Ecto neural progenitor cell (in vitro differentiated cells): ENCODE measurements around the gene SETX.
A peak's percentile ranks its signal among the peaks of the same experiment; 100 is the strongest.
"Not testable (repeated sequence)": the region's sequence is repeated elsewhere in the genome, so short reads cannot be mapped to it uniquely, and the experiment has no call there.

Source experiments
- DNase-seq: peaks from one replicate; pipeline ENCODE4 v3.0.0-alpha.2; 2018; ENCODE audit warnings: low spot score

The SETX gene

GRCh38 chr9:132354637-132355355 lies at the start of gene SETX:
SETX (minus strand) TSS chr9:132354986; CDS start chr9:132349428, 5,558 bp downstream.
- peak; percentile 98 for DNase-seq

- no peak for DNase-seq
Observed at GRCh38 chr9:132404228-132404881, 49.6 kb upstream of the SETX start.

DNA sequence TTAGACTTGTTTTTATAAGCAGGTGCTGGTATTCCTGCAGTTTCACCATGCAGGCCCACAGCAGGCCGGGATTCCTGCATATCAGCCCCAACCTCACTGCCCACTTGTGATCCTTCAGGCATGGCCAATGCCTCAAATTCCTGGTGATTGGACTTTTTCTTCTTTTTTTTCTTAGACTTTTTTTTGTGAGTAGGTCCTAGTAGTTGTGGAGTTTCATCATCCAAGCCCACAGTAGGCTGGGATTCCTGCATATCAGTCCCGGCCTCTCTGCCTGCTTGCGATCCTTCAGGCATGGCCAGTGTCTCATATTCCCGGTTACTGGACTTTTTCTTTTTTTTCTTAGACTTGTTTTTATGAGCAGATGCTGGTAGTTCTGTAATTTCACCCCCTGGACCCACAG lies 47.0 kb upstream of the SETX start:
- no peak for DNase-seq

- no peak for DNase-seq
Observed at GRCh38 chr9:132395560-132395959, 40.8 kb upstream of the SETX start.

DNA sequence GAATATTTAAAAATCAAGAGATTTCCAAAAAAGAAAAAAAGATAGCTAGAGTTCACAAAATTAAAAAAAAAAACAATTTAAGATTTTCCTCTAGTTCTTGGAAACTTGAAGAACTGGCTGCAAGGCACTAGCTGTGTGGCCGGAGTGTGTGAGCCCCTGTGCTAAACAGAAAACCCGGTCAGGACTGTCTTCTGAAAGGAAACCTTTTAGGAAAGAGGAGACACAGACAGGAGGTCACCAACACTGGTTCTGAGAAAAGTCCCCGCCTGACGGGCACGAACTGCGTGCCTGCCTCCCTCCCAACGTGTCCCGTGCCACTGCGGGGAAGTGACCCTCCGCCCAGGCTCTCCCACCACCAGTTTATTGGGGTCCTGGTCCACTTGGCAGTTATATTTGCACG lies 36.7 kb upstream of the SETX start:
- DNase-seq = no peak

DNA sequence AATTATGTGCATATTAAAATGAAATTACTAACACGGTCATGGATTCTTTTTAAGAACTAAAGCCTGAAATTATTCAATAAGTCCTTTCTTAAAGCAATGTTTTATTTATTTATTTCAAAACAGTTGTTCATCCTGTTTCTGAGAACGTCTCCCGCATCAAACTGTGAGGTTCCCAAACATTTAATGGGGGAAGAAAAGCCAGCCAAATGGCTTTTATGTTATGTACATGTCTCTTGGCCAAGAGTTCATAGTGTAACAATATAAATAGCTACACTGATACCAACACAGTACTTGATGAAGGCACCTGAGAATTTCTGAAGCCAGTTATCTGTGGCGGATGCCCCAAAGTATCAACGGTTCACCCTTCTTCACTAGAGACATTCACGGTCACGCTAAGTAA lies 36.2 kb upstream of the SETX start:
- no peak for DNase-seq

DNA sequence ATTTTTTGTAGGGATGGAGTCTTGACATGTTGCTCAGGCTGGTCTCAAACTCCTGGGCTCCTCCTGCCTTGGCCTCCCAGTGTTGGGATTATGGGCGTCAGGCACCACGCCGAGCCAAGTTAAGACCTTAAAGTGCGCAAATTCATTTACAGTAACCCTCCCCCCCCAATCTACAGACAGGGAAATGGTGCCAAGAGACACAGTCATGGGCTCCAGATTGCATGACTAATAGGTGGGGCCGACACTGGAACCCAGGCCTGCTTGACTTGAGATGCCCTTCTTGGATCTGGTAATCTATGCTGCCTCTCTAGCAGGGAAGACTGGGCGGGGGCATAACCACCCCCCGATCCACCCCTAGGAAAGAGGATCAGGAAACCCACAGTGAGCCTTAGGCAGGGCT lies 32.3 kb upstream of the SETX start:
- no peak for DNase-seq

DNA sequence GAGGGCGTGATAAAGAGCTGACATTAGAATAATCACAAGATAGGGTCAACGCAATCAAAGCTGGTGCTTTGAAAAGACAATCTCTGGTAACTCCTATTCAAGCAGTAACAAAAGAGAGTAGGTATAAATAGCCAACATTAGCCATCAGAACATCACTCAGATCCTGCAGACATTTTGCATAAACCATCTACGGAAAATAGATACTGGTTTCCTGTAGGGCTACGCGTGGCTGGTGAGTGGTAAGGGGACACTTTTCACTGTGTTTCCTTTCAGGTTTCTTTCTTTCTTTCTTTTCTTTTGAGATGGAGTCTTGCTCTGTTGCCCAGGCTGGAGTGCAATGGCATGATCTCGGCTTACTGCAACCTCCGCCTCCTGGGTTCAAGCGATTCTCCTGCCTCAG lies 29.6 kb upstream of the SETX start:
- no peak for DNase-seq

GRCh38 chr9:132383462-132383883 lies 28.7 kb upstream of the SETX start:
- DNase-seq = no peak

GRCh38 chr9:132381966-132382541 lies 27.3 kb upstream of the SETX start:
- DNase-seq = no peak

DNA sequence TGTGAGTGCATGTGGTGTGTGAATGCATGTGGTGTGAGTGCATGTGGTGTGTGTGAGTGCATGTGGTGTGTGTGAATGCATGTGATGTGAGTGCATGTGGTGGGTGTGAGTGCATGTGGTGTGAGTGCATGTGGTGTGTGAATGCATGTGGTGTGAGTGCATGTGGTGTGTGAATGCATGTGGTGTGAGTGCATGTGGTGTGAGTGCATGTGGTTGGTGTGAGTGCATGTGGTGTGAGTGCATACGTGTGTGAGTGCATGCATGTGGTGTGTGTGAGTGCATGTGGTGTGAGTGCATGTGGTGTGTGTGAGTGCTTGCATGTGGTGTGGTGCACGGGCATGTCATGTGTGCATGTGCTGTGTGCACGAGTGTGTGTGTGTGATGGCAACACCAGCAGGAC lies 23.6 kb upstream of the SETX start:
- DNase-seq = not testable (repeated sequence)

GRCh38 chr9:132377769-132378168 lies 23.0 kb upstream of the SETX start:
- DNase-seq = not testable (repeated sequence)

DNA sequence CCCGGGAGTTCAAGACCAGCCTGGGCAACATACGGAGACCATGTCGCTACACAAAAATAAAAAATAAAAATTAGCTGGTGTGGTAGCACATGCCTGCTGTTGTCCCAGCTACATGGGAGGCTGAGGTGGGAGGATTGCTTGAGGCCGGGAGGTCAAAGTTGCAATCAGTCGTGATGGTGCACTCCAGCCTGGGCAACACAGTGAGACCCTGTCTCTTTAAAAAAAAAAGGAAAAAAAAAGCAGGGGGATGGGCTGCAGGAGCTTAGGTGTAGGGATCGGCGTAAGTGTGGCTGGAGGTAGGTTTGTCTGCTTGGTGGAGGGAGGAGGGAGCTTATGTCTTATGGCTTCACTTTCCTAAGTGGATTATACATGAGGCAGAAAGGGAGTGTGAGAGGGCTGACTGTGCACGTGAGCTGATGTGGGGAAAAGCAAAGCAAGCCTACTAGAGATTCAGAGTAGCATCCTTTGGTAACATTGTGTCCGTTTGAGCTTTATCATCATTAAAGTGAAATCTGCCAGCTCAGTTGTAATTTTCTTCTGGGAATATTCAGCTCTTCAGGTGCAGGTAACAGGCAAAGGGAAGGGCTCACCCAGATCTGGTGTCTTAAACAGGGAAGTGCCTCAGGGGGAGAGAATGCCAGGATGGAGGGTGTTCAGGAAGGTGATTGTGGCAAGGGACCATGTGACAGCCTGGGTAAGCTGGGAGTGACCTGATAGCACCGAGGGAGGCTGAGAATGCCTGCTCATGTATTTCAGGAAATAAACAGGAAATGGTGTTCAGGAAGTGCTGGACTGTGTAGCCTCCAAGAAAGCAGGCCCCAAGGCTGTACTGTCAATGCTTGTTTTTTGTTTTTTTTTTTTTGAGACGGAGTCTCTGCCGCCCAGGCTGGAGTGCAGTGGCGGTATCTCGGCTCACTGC lies 17.6 kb upstream of the SETX start:
- DNase-seq = no peak

DNA sequence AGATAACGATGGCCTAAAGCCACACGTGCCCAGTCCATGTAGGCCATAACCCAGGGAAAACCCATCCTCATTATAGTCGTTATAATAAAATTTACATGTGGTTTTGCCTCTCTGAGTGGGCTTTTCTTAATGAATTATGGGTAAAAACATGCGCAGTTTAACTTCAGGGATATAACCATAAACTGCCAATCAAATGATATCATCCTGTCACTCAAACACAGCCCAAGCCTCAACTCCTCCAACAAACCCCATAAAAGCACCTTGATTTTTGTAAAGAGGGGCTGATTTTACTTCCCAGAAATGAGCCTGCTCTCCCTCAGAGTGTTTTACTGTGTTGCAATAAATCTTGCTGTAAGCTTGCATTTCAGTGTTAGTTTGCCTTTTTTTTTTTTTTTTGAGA lies 15.8 kb upstream of the SETX start:
- no peak for DNase-seq

- DNase-seq = no peak
Observed at GRCh38 chr9:132369421-132369820, 14.6 kb upstream of the SETX start.

DNA sequence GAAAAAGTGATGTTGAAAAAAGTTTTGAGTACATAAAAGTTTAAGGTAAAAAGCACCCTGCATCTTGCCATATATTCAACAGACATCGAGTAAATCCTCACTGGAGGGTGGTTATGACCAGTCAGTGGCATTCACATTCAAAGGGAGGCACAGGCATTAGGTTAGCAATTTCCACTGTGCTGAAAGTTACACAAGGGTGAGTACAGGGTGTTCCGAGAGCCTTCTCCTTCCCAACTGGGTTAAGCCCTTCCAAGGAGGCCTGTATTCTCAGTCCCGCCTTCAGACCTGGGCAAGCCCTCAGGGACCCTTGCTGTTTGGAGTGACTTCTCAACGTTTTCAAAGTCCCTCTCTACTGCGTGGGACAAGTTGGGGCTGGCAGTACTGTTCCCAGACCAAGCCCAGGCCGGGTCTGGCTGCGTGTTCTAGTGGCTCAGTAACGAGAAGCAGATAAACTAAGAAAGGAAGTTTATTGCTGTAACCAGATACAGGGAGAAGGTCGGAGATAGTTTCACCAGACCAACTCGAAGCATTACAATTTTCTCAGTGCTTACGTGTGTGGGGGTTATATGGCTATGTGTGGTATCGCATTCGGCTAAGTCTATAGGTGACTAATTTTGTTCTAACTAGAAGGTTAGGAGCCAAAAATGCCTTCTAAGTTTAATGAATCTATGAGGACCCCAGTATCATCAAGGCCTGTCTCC lies 13.0 kb upstream of the SETX start:
- DNase-seq = no peak

DNA sequence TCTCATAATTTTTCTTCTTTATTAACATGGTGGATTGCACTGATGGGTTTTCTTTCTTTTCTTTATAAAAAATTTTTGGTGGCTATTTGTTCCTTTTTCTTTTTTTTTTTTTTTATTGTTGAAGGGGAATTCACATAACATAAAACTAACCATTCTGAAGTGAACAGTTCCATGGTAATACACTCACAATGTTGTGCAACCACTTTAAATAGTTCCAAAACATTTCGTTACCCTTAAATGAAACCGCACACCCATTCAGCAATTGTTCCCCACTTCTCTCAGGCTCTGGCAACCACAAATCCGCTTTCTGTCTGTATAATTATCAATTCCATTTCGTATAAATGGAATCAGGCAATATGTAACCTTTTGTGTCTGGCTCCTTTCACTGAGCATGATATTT lies 11.7 kb upstream of the SETX start:
- DNase-seq = no peak

- no peak for DNase-seq
Observed at GRCh38 chr9:132365986-132366385, 11.2 kb upstream of the SETX start.

DNA sequence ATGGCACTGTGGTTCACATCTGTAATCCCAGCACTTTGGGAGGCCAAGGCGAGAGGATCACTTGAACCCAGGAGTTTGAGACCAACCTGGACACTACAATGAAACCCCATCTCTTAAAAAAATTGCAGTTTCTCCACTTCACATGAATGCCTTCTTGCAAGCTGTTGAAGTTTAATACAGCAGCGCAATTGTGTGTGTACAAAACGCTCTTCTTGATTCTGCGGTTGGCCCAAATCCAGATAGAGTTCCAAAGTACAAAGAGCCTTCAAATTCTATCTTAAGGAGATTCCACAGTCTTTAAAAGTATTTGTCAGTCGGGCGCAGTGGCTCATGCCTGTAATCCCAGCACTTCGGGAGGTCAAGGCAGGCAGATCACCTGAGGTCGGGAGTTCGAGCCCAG lies 9.3 kb upstream of the SETX start:
- no peak for DNase-seq

- DNase-seq = no peak
Observed at GRCh38 chr9:132357764-132358163, 3.0 kb upstream of the SETX start.

- DNase-seq = no peak
Observed at GRCh38 chr9:132356324-132356924, 1.6 kb upstream of the SETX start.
